ENCODE measurements around the gene ZNF609.

The ZNF609 gene

DNA sequence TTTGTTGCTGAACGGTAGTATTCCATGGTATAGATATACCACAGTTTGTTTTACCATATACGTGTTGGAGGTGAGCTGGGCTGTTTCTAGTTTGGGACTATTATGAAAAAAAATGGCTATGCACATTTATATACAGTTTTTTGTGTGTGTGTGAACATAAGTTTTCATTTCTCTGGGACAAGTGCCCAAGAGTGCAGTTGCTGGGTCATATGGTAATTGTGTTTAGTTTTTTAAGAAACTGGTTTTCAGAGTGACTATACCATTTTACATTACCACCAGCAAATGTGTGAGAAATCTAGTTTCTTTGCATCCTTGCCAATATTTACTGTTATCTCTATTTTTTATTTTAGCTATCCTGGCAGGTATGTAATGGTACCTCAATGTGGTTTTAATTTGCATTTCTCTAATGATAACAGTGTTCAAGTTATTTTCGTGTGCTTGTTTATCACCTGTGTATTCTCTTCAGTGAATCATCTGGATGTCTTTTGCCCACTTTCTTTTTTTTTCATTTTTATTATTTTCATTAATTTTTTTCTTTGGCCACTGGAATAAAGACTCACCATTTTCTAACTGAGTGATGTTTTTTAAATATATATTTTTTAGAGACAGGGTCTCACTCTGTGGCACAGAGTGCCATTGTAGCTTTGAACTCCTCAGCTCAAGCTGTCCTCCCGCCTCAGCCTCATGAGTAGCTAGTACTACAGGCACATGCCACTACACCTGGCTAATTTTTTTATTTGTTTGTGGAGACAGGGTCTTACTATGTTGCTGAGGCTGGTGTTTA lies 75.3 kb downstream of the ZNF609 start:
- no peak overlapping the region for H3K4me3 ChIP-seq (replicated peaks; ENCODE audit: low read depth, low read length)
- no peak for DNase-seq (ENCODE audit: extremely low read depth, low read depth)
- TF ChIP-seq, protein P1, sequence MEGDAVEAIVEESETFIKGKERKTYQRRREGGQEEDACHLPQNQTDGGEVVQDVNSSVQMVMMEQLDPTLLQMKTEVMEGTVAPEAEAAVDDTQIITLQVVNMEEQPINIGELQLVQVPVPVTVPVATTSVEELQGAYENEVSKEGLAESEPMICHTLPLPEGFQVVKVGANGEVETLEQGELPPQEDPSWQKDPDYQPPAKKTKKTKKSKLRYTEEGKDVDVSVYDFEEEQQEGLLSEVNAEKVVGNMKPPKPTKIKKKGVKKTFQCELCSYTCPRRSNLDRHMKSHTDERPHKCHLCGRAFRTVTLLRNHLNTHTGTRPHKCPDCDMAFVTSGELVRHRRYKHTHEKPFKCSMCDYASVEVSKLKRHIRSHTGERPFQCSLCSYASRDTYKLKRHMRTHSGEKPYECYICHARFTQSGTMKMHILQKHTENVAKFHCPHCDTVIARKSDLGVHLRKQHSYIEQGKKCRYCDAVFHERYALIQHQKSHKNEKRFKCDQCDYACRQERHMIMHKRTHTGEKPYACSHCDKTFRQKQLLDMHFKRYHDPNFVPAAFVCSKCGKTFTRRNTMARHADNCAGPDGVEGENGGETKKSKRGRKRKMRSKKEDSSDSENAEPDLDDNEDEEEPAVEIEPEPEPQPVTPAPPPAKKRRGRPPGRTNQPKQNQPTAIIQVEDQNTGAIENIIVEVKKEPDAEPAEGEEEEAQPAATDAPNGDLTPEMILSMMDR (IDR thresholded peaks at IDR 0.05; ENCODE audit: low read depth, low read length, missing control alignments): no peak

DNA sequence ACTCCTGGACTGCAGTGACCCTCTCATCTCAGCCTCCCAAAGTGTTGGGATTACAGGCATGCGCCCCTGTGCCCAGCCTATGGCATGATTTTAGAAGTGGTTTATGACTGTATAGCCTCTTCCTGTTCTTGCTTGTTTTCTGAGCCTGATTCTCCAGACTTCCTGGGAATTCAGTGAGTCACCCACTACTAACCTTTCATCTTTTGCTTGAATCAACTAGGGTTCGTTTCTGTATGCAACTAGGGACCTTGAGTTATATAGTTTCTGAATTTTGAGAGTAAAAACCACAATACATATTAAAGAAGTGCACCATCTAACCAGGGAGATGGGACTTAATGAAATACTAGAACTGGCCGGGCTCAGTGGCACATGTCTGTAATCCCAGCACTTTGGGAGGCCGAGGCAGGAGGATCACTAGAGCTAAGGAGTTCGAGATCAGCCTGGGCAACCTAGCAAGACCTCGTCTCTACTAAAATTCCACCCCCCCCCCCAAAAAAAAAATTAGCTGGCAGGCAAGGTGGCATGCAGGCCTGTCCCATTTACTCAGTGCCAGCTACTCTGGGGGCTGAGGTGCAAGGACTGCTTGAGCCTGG lies 76.0 kb downstream of the ZNF609 start:
- no peak overlapping the region for H3K4me3 ChIP-seq (replicated peaks; ENCODE audit: low read depth, low read length)

DNA sequence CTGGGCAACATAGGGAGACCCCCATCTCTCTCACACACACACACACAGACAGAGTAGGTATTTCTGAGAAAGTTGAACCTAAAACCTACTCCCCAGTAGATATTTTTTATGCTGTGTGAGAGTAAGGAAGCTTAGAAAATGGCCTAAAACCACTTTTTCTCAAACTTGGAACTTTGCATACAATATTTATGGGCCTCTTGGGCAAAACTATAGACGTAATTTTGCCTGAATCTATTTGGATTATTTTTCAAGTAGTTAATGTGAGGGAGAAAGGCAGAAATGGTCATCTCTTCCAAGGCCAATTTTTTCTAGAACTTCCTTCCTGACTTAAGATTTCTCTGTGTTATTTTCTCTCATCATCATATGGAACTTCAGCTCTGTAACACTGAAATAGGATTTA lies 81.7 kb downstream of the ZNF609 start:
- H3K4me3 ChIP-seq (replicated peaks; ENCODE audit: low read depth, low read length): no peak overlapping the region
- TF ChIP-seq, protein P1 (IDR thresholded peaks at IDR 0.05; ENCODE audit: low read depth, low read length, missing control alignments): no peak
- no peak for DNase-seq (ENCODE audit: extremely low read depth, low read depth)

More for the DNA sequence above, 76.0 kb downstream of the ZNF609 start:
- DNase-seq (ENCODE audit: extremely low read depth, low read depth): peak; percentile 59
- TF ChIP-seq, protein P1 (IDR thresholded peaks at IDR 0.05; ENCODE audit: low read depth, low read length, missing control alignments): no peak

DNA sequence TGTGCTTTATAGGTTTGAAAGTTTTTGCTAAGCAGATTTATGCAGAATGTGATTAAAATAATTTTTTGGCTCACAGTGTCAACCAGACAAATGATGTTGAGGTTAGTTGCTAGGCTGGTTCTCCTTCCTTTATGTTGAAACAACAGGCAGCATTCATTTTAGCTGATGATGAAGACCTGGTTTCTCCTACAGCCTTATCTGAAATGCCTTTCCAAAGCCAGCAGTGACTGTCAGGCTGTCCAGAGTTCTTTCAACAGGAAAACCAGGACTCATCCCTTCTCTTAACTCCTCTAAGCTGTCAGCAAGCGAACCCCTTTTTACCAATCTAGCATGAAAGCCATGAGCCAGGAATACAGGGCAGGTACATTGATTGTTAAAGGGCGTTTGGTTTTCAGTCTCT lies 84.1 kb downstream of the ZNF609 start:
- no peak overlapping the region for H3K4me3 ChIP-seq (replicated peaks; ENCODE audit: low read depth, low read length)
- TF ChIP-seq, protein P1 (IDR thresholded peaks at IDR 0.05; ENCODE audit: low read depth, low read length, missing control alignments): no peak
- no peak for DNase-seq (ENCODE audit: extremely low read depth, low read depth)

DNA sequence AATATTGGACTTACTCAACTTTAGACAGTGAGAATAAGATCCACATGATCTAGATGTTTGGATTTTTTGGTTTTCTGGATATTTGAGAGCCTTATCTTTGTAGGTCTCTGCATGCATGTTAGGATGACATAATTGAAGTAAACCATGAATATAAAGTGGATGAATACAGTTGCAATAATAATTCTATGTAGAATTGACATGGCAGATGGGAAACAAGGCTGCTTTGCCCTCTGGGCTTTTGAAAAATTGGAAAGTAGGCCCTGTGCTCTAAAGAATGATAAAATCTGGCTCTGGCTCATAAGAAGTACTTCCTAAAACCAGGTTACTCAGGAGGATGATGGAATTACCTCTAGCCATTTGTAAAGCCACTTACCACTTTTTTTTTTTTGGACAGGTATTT lies 86.9 kb downstream of the ZNF609 start:
- H3K4me3 ChIP-seq (replicated peaks; ENCODE audit: low read depth, low read length): no peak overlapping the region
- no peak for DNase-seq (ENCODE audit: extremely low read depth, low read depth)
- TF ChIP-seq, protein P1 (IDR thresholded peaks at IDR 0.05; ENCODE audit: low read depth, low read length, missing control alignments): no peak

DNA sequence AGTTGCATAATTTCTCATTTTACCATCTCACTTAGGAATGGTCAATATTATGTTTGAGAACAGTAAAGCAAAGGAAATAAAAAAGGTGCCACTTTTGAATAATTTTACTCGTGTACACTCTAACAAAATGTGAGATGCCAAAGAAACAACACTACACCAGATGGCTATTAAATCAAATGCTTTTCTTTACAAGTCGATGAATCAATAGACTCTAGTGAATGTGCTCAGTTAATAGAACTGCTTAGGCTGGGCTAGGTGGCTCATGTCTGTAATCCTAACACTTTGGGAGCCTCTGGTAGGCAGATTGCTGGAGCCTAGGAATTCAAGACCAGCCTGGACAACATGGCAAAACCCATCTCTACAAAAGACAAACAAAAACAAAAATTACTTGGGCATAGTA lies 87.9 kb downstream of the ZNF609 start:
- H3K4me3 ChIP-seq (replicated peaks; ENCODE audit: low read depth, low read length): no peak overlapping the region
- DNase-seq (ENCODE audit: extremely low read depth, low read depth): no peak
- TF ChIP-seq, protein P1 (IDR thresholded peaks at IDR 0.05; ENCODE audit: low read depth, low read length, missing control alignments): no peak

Data from HFF-Myc (cell line).